GM19463 (cell line): Measurements from ENCODE around the gene TBC1D14.
A peak's percentile ranks its signal among the peaks of the same experiment; 100 is the strongest.

Experiments used
- ATAC-seq: cut with Tn5 transposase; IDR thresholded peaks from one replicate; pipeline ENCODE4 v1.9.1; 2021; ENCODE audit warnings: mild to moderate bottlenecking, moderate library complexity; ENCODE audit not compliant: unreplicated experiment

Gene TBC1D14

GRCh38 chr4:6926681-6927478 is 17.3 kb downstream of the TBC1D14 start:
- ATAC-seq = no peak

DNA sequence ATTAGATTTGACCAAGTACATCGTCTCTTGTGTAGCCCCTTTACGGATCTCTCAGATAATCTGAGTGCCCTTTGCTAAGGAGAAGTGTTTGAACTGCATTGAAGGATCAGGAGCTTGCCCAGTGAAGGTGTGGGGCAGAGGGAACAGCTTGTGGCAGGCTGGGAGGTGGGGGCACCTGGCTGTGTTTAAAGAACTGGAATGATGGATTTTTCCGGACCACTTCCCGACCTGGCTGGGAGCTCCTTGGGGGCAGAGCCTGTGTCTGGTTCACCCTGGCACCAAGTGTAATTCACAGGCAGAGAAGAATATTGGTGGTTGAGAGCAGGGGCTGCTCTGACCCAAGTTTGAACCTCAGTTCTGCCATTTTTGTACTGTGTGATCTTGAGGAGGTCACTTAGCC is 18.5 kb downstream of the TBC1D14 start:
- ATAC-seq = no peak

DNA sequence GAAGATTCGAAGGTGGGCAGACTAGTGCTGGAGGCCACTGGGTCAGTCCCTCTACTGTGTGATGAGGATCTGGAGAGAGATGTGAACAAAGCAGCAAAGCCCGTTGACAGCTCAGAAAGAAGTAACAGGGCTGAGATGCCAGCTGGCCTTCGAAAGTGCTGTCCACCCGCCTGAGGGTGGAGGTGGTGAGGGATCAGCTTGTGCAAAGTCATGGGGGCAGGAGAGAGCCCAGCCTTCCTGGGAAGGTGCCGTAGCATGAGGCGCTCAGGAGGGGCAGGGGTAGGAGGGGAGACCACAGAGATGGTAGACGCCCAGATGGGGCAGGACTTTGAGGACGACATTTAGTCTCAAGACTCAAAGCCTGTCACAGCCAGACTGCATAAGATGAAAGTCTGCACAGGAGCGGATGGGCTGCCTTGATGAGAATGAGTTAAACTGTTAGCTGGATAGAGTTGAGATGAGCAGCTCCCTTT is 19.7 kb downstream of the TBC1D14 start:
- no peak for ATAC-seq

- ATAC-seq = no peak
Observed at GRCh38 chr4:6929812-6930464, 20.3 kb downstream of the TBC1D14 start.

DNA sequence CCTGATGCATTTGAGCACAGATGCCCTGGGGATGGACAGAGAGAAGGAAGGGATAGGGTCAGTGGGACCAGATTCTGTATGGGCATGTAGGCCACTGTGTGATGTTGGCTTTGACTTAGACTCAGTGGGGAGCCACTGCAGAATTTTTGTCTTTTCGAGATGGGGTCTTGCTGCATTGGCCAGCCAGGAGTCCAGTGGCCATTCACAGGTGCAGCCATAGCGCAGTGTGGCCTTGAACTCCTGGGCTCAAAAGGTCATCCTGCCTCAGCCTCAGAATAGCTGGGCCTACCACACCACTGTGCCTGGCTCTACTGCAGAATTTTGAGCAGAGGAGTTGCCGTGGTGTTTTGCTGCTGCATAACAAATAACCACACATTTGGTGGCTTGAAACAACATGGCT is 22.8 kb downstream of the TBC1D14 start:
- no peak for ATAC-seq

- ATAC-seq = no peak
Observed at GRCh38 chr4:6932918-6933317, 23.3 kb downstream of the TBC1D14 start.

DNA sequence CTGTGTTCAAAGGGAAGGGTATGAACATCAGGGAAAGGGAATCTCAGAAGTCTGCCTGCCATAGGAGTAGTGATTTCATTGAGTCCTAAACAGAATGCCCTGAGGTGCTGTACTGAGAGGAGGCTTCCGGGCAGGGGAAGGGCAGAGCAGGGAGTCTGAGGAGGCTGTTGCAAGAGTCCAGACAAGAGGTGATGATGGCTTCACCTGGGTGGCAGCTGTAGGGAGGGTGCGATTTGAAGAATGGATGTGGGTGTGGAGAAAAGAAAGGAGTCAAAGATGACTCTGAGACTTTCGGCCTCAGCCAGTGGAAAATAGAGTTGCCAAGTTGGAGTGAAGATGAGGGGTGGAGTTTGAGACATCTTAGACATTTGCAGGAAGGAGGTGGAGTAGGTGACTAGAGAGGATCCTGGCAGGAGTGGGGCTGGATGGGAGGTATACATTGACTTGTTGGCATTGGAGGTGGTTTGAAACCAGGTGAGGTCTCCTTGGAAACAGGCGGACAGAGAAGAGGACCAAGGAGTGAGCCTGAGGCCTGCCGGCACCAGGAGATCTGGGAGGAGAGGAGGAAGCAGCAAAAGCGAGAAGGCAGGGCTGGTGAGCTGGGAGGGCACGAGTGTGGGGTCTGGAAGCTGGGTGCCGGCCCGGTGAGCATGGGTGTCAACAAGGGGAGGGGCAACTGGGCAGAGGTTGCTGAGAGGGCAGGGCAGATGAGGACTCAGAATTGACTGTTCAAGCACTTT is 24.2 kb downstream of the TBC1D14 start:
- ATAC-seq = no peak

DNA sequence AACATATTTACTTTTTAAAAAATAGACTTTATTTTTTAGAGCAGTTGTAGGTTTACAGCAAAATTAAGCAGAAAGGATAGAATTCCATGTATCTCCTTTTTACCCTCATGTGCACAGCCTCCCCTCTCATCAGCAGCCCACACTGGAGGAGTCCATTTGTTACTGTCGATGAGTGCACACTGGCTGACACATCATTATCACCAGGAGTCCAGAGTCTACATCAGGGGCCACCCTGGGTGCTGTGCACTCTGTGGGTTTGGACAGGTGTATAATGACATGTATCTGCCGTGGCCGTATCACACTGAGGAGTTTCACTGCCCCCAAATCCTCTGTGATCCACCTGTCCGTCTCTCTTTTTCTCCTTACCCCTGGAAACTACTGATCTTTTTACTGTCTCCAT is 26.3 kb downstream of the TBC1D14 start:
- ATAC-seq = no peak

- ATAC-seq = no peak
Observed at GRCh38 chr4:6937201-6937600, 27.6 kb downstream of the TBC1D14 start.

DNA sequence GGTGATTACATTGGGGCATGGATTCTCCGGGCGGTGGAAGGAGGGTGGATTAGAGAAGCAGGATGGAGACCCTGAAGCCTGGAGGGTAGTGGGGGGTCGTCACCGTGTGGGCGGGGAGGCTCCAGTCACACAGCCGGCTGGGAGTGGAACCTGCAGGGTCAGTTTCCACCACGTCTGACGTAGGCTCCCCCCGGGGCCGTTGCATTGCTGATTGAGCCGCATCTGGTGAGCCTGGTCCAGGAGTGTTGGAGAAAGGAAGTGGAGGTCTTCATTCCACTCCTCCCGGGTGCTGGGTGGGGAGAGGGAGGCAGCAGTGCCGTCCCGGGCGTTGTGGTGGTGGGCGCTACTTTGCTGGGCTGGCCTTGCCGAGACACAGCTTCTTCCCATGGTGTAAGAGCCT is 28.1 kb downstream of the TBC1D14 start:
- ATAC-seq = no peak

DNA sequence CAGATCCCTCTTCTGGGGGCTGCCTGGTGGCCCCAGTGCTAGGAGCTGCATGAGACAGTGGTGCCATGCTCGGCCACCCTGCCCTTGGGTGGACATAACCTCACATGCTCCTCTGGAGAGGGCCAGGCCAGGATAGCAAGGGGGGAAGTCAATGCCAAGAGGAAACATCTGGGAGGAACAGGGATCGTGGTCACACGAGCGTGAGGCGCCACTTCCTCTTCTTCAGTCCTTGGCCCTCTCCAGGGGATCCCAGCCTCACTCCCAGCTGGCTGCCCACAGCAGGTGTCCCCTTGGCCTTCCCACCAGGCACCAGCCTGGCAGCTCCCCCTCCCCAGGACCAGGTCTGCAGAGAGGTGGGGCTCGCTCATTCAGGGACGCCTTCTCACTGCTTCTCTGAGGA is 28.6 kb downstream of the TBC1D14 start:
- ATAC-seq = no peak

DNA sequence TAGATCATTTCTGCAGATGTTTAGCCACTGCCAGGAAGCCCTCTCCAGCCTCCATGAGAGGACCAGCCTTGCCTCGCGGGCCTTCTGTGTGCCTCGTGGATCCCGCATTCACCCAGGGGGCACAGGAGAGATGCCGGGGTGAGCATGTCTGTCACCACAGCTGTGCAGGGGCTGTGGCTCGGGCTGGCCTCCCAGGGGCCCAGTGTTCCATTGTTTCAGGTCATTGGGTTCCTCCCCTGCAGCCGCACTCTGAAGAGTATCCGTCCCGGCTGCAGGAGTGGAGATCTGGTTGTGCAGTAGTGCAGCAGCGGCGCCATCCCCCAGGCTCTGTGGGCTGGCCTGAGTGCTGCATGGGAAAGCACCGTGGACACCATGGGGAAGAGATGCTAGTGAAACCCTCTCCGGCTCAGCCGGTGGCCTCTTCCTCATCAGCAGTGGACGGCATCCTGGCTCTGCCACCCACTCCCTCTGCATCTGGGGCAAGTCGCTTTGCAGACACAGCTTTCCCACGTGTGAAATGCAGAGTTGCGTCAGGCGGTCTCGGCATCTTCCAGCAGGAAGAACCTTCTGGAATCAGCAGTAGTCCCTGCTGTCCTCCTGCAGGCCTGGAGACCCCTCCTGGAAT is 29.1 kb downstream of the TBC1D14 start:
- ATAC-seq = no peak

DNA sequence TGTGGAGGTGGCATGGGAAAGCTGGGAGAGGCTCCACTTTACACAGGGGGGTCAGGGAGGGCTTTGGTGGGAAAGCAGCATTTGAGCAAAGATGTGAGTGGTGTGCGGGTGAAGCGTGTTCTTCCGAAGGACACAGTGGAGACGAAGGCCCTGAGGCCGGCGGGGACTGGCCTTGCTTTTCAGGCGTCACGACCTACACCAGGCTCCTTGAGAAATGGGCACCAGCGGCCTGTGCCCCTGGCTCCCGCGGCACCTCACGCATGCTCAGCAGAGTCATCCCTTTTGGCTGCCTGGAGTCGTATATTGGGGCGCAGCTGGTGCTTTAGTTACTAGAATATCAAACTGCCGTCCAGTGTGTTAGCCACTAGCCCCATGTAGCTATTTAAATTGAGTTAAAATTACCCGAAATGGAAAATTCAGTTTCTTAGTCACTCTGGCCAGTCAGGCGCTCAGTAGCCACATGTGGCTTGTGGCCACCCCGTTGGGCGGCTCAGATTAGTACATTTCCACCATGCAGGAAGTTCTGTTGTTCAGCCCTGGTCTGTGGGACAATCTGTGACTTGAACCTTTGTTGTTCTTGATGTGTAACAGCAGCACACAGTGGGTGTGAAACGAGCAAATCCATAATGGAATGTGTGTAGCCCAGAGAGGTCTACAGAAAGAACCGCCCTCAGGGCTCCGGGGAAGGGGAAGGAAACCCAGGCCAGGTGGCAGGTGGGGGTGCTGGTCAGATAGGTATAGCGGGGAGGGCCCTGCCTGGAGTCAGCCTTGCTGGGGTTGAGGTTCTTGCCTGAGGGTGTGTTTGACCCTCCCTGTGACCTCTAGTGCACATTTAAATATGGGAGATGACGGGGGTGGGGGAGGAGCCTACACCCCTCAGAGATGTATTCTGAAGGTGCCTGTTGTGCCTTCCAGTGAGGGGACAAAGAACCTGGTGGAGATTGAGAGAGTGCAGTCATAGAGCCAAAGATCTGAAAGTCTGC is 30.4 kb downstream of the TBC1D14 start:
- ATAC-seq = peak; percentile 46

GRCh38 chr4:6940744-6941137 is 31.1 kb downstream of the TBC1D14 start:
- no peak for ATAC-seq

DNA sequence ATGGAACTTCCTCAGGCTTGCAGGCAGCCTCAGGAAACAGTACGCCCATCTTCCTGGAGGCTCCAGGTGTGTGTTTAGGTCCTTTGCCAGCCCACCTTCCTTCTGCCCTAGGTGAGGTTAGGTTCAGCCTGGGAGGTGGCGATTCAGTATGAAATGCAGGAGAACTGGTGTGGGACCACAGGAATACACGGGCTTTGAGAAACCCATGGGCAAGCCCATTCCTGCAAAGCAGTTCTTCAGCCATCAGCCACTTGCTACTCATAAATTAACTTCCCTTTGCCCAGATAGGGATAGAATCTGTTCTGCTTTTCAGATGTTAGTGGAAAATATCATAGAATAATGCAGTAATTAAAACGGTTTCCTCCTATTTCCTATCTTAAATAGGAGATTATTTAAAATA is 32.2 kb downstream of the TBC1D14 start:
- ATAC-seq = no peak

- peak; percentile 56 for ATAC-seq
Observed at GRCh38 chr4:6942238-6942800, 32.7 kb downstream of the TBC1D14 start.

DNA sequence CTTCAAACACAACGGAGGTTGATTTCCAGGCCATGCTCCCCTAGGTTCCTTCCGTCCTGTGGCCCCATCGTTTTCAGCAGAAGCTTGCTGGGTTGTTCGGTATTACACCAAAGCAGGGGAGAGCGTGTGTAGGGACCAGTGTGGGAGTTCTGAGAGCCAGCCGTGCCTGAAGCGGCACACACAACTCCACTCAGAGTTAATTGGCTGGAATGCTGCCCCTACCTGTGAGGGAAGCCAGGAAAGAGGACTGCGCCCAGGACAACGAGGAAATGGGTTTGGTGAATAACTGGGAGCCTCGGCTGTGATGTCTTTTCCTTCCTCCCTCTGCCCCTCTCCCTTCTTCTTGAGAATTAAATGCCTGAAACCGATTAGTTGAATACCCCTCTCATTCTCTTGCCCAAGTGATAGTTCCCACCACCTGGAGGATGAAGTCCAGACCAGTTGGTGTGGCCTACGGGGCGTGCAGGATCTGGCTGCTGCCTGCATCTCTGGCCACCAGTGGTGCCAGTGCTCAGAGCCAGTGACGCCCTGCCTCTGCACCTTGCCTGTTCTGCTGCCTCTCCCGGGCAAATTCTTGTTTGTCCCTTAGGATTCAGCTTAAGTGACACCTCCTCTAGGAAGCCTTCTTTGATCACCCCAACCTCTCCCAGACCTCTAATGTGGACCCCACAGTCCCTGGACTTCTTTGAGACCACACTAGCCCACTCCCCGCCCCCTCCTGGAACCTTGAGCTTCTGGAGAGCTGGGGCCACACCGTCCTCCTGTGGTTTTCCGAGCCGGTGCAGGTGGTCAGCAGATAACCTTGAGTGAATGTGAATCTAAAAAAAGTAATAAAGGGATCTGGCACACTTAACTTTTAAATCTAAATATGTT is 33.6 kb downstream of the TBC1D14 start:
- no peak for ATAC-seq

DNA sequence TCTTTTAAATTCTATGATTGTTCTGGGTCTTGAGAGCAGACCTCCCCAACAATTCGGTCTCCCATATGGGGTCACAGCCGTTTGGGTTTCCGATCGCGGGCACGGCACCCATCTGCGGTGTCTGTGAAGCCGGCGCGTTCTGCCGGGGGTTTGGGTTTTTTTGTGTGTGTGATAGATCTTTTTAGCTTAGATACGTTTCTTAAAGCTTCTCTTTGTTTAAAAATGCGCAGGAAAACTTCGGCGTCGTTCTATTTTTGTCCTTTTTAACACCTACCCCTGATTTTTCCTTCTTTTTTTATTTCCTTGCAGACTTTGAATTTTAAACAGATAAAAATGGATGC is 34.2 kb downstream of the TBC1D14 start:
- ATAC-seq = no peak
